Measurements from ENCODE around the gene AOPEP. TPM values are rescaled to one million over a fixed set of nuclear protein-coding genes. Genes with fewer than 3 reads are reported as not detected.

The AOPEP gene
- polyA plus RNA-seq, 2 of the 4 experiments (the other 2 are of a cell fraction): 226 to 266 TPM

- no peak for ATAC-seq
- no peak for FAIRE-seq
- Histone ChIP-seq H3K4me1 (peaks cover 70% of the 10 kb centered on the region), H3K4me3 (peak overlapping the region; percentile 36), H3K27ac (peak overlapping the region; percentile 89 to 94), H3K9me3 (peaks cover 10% of the 10 kb centered on the region; the same call in 2 of the 3 replicates), H3K4me2 (peak overlapping the region; percentile 91)
- WGBS (ENCODE audit: missing lambda C conversion rate): 40% methylated on average over 9 of the region's 9 CpGs
- POLR2A ChIA-PET: no interaction called here
- CTCF ChIA-PET: no interaction called here
- TF ChIP-seq TP53 (CRISPR knock-in tag; IDR thresholded peaks at IDR 0.05) (no peak), HMGXB4 (CRISPR knock-in tag; IDR thresholded peaks at IDR 0.05; ENCODE audit: borderline replicate concordance) (no peak), RARB (CRISPR knock-in tag; IDR thresholded peaks at IDR 0.05) (no peak), FOSL2 (IDR thresholded peaks at IDR 0.05) (no peak), FOSL2 (CRISPR knock-in tag; IDR thresholded peaks at IDR 0.05) (no peak), HES2 (IDR thresholded peaks at IDR 0.05) (no peak), CEBPB (IDR thresholded peaks at IDR 0.05) (peak; percentile 14 to 69; a peak in 3 of 4 replicates), FOSB (CRISPR knock-in tag; IDR thresholded peaks at IDR 0.05) (peak; percentile 22; the same call in 1 of the 2 replicates)
- no peak for DNase-seq (ENCODE audit: low read depth in 1 of 2, low spot score in 1 of 2)
Measured at GRCh38 chr9:94993160-94993820, 266.8 kb downstream of the AOPEP start.

- DNase-seq (ENCODE audit: low read depth in 1 of 2, low spot score in 1 of 2) (no peak), ATAC-seq (no peak), FAIRE-seq (no peak)
- Histone ChIP-seq H3K4me2 (peak overlapping the region; percentile 91), H3K27ac (peak overlapping the region; percentile 89 to 94), H3K9me3 (peaks cover 10% of the 10 kb centered on the region; the same call in 2 of the 3 replicates), H3K4me3 (peak overlapping the region; percentile 36; the same call in 2 of the 3 replicates), H3K4me1 (peaks cover 75% of the 10 kb centered on the region)
- CTCF ChIA-PET: interaction anchor here (0.6 kb wide), 1 partner anchor 51 kb away, joined by 3 read pairs; no protein-coding TSS in a partner anchor
- TF ChIP-seq JUNB (IDR thresholded peaks at IDR 0.05) (no peak), HOXB13 (CRISPR knock-in tag; IDR thresholded peaks at IDR 0.05; ENCODE audit: low read depth) (no peak), MAX (IDR thresholded peaks at IDR 0.05) (no peak)
- WGBS (ENCODE audit: missing lambda C conversion rate): 75% methylated on average over 7 of the region's 7 CpGs
- POLR2A ChIA-PET: no interaction called here
Measured at GRCh38 chr9:94993821-94994165, 267.3 kb downstream of the AOPEP start.

DNA sequence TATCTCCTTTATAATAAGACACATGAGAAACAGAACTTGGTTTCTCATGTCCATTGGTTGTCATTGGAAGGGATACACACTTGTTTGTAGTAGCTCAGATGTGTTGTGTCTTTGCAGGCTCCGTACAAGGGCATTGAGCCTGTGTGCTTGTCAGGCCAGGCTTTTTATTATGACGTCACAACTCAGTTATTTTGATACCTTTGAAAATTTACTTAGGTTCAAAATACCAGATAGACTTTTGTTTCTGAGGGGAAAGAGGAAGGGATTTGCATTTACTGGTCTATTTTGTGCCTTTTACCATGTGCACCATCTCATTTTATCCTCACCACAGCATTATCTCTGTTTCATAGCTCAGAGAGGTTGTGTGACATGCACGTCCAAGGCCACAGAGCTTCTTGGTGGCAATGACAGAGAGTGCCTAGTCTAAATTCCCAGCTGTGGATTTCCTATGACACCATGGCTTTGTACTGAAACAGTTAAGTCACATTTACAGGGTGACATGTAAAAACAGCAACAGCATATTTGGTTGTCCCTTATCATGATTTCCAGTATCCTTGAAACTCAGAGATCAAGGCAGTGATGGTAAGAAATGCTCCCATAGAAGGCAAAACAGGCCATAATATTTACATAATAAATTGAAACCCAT is 268.7 kb downstream of the AOPEP start:
- ChIA-PET POLR2A (no interaction called here), CTCF (interaction anchor here (0.6 to 1.0 kb wide), 3 partner anchors 49 to 213 kb away, joined by 3 read pairs; no protein-coding TSS in a partner anchor)
- no peaks in the 10 kb centered on the region for H3K9me3 ChIP-seq
- DNase-seq (ENCODE audit: low read depth in 1 of 2, low spot score in 1 of 2) (no peak), ATAC-seq (no peak), FAIRE-seq (no peak)
- H3K4me1 ChIP-seq: peaks cover 82% of the 10 kb centered on the region
- H3K27ac ChIP-seq: peak overlapping the region; percentile 89 to 94
- TF ChIP-seq, protein P1, sequence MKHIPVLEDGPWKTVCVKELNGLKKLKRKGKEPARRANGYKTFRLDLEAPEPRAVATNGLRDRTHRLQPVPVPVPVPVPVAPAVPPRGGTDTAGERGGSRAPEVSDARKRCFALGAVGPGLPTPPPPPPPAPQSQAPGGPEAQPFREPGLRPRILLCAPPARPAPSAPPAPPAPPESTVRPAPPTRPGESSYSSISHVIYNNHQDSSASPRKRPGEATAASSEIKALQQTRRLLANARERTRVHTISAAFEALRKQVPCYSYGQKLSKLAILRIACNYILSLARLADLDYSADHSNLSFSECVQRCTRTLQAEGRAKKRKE (CRISPR knock-in tag; IDR thresholded peaks at IDR 0.05; ENCODE audit: low read depth): no peak
- TF ChIP-seq CBX2 (IDR thresholded peaks at IDR 0.05; ENCODE audit: borderline replicate concordance, low read depth): no peak
- TF ChIP-seq CHD2 (IDR thresholded peaks at IDR 0.05; ENCODE audit: low read length, partially characterized antibody): no peak
- WGBS (ENCODE audit: missing lambda C conversion rate): 56% methylated on average over 3 of the region's 3 CpGs
- peak overlapping the region; percentile 91 for H3K4me2 ChIP-seq
- no peak overlapping the region for H3K4me3 ChIP-seq

DNA sequence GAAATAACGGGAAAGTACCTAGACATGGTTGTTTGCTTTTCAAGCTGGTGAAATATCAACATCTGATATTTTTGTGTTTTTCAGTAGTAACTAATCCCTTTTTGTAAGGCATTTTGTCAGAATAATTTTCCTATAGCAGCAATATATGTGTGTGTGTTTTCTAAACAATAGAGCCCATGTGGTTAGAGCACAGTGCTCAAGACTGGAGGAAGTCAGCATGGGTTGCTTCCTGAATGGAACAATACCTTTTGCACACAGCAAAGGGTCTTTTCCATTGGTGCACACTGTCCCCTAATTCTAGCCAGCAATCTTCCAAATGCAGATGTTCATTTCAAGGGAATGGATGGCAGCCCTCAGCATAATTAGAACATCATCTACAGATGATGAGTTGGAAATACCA is 270.1 kb downstream of the AOPEP start:
- ATAC-seq (no peak), DNase-seq (ENCODE audit: low read depth in 1 of 2, low spot score in 1 of 2) (no peak), FAIRE-seq (no peak)
- ChIA-PET POLR2A (no interaction called here), CTCF (interaction anchor here (0.7 to 1.4 kb wide), 3 partner anchors 49 to 344 kb away, joined by 3 to 4 read pairs (median 3); no protein-coding TSS in a partner anchor)
- no peak overlapping the region for H3K4me3 ChIP-seq
- H3K4me1 ChIP-seq: peaks cover 75% of the 10 kb centered on the region
- no peaks in the 10 kb centered on the region for H3K9me3 ChIP-seq
- WGBS (ENCODE audit: missing lambda C conversion rate): 52% methylated on average over 1 of the region's 1 CpG
- H3K4me2 ChIP-seq: peak overlapping the region; percentile 91
- H3K27ac ChIP-seq: peak overlapping the region; percentile 89 to 94
- 0 out of 2 replicates have a peak, but pooled peaks have one; percentile 10 for TF ChIP-seq MAX (IDR thresholded peaks at IDR 0.05)
- no peak for TF ChIP-seq GATA3 (IDR thresholded peaks at IDR 0.05; ENCODE audit: borderline replicate concordance)
